HK-2 (cell line): ENCODE results near the gene KCNK18.
"Not testable (repeated sequence)": the region's sequence is repeated elsewhere in the genome, so short reads cannot be mapped to it uniquely, and the experiment has no call there.

Experiments used
- DNase-seq: peaks from one replicate; pipeline ENCODE4 v3.0.0-alpha.2; 2018; ENCODE audit not compliant: unreplicated experiment

The KCNK18 gene

DNA sequence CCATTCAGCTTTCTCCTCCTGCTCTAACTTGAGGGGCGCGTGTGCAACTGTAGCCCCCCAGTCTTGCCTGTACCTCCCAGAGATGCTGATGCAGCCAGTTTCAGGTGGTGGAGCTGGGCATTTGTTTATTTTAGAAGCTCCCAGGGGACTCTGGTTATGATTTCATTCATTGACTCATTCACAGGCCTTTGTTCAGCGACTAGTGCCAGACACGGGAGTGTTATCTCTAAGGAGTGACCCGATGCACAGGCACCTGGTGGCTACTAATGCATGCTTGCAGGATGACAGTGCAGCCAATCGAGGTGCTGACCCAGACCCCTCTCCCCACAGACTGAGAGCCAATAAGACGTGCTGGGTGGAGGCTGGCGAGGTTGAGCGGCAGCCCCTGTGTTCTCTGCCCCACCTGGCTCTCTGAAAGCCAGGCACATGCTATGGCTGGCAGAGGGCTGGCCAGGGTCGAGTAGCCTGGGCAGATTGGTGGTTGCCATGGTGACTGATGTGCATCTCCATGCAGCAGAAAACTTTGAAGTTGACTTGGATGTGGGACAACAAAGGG lies 23.9 kb downstream of the KCNK18 start:
- peak; percentile 22 for DNase-seq

DNA sequence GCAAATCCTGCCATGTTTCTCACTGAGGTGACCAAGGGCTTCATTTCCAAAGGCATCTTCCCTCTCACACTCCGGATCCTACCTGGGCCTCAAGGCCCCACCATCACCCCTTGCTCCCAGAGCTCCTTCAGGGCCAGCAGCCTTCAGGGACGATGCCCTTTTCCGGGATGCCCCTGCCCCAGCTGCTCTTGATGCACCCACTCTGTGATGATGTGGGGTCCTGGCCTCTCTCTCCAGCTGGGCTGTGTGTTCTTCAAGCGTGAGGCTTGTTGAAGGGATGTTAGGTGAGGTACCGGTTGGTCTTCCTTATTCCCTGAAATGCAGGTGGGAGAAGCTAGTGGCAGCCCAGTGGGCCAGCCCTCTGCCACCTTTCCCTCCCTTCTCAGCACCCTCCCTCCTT lies 25.3 kb downstream of the KCNK18 start:
- no peak for DNase-seq

DNA sequence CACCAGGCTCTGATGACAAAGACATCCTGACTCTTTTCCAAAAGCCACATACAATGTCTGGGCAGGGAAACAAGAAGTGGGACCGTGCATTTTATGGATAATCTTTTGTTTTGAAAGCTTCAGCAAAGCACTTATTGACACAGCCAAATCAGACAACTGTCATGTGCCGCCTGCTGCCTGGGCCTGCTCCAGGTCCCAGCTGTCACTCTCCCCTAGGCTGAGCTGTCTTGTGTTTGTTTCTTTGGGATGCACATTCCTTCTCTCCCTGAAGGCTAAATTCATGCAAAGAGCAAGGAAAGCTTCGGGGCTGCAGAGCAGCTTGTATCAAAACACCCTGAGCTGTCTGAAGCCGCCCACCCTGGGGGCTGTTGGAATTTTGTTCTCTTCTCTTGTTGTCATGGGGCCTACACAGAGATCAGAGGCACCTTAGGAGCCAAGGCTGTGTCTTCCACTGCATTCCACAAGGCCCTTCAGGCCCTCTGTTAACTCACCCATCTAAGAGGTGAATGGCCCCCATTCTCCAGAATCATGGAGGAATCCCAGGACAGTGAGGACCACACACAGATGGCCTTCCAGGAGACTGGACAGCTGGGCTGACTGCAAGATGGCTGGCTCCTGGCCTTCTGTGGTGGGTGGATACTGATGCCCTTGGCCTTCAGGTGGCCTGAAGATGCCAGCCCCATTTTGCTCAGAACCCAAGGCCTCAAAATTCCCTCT lies 25.8 kb downstream of the KCNK18 start:
- DNase-seq: no peak

GRCh38 chr10:117223693-117224430 lies 26.6 kb downstream of the KCNK18 start:
- DNase-seq: no peak

GRCh38 chr10:117224881-117225280 lies 27.6 kb downstream of the KCNK18 start:
- no peak for DNase-seq

DNA sequence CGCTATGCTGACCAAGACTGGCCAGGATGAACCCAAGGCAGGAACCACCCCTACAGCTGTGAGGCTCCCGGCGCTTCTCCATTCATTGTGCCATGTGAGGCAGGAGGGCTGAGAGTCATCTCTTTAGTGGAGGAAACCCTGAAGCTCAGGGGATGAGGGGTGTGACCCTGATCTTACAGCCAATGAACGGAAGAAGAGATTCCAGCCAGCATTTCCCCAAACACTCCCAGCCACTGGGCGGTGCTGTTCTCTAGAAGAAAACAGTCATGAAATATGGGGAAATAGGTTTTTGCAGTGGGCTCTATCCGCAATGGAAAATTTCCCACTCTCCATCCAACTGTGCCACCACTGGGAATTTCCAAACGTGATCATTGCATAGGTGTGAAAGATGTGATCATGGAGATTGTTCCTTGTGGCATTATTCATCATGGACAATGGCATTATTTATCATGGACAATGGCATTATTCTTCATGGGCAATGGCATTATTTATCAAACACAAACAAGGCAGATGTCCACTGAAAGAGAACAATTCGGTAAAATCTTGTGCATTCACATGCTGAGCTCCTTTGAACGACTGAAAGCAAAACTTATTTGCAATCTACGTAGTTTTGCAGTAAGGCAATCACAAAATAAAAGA lies 29.6 kb downstream of the KCNK18 start:
- peak; percentile 37 for DNase-seq

DNA sequence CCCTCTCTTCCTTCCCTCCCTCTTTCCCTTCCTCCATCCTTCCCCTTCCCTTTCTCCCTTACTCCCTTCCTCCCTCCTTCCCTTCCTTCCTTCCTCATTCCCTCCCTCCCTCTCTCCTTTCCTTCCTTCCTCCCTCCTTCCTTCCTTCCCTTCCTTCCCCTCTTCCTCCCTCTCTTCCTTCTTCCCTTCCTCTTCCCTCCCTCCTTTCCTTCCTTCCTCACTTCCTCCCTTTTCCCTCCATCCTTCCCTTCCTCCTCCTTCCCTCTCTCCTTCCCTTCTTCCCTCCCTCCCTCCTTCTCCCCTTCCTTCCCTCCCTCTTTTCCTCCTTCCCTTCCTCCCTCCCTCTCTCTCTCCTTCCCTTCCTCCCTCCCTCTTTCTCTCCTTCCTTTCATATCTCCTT lies 30.9 kb downstream of the KCNK18 start:
- no peak for DNase-seq

- DNase-seq: not testable (repeated sequence)
Observed at GRCh38 chr10:117230107-117230506, 32.8 kb downstream of the KCNK18 start.

DNA sequence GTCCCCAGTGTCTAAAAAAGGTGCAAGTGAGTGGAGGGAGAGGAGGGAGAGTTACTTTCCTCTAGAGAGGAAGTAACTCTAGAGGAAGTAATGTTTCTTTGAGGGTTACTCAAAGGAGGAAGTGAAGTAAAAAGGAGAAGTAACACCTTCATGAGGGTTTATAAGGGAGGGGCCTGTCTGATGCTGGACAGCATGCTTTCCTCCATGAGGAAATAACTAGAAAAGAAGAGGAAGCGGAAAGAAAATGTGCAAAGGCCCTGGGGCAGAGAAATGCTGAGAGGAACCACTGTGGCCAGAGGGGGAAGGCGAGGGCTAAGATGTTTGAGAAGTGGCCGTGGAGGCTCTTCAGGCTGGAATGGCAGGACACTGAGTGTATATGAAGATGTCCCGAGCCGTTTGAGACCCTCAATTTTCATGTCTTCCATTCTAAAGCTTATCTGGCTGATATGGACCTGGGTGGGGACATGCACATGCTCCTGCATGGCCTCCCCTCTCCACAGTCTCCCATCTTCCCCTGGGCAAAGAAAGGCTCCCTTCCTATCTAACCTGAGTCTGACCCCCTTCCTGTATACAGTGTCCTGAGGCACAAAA lies 40.2 kb downstream of the KCNK18 start:
- no peak for DNase-seq

GRCh38 chr10:117239051-117239450 lies 41.8 kb downstream of the KCNK18 start:
- DNase-seq: no peak

- no peak for DNase-seq
Observed at GRCh38 chr10:117239721-117240620, 42.7 kb downstream of the KCNK18 start.

DNA sequence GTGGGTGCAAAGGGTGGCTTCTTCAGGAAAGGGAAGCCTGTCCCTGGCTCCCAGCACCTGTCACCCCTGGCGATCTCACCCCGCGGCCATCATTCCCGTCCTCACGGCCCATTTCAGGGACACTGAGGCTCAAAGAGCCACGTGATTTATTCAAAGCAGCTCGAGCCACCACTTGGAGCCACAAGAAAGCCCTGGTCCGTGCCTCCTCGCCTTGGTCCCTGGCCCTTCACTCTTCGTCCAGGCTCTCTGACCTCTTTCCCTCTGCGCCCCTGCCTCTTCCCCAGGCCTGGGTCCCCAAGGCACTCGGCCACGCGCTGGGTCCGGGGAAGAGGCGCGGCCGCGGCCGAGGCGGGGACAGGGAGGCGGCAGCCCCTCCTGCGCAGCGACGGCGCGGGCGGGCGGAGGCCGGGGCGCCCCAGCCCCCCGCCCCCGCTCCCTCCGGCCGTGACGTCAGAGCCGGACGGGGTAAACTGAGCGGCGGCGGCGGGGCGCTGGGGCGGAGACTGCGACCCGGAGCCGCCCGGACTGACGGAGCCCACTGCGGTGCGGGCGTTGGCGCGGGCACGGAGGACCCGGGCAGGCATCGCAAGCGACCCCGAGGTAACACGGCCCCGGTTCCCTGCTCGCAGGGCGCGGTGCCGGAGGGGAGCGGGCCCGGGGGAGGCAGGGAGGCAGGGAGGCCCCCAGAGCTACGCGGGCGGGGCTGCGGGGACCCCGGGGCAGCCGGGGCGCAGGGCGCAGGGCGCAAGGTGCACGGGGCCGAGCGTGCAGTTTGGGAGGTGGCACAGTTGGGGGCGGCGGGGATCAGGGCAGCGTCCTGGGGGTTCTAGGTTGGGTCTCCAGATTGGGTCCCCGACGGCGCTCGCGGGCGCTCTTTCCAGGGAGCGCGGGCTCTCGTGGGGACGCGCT lies 43.6 kb downstream of the KCNK18 start, which contains the start of gene SLC18A2:
SLC18A2 (plus strand) TSS at position 494 of the 909 bp plus-strand sequence. CDS start 580 bp downstream, outside the sequence.
- DNase-seq: no peak

DNA sequence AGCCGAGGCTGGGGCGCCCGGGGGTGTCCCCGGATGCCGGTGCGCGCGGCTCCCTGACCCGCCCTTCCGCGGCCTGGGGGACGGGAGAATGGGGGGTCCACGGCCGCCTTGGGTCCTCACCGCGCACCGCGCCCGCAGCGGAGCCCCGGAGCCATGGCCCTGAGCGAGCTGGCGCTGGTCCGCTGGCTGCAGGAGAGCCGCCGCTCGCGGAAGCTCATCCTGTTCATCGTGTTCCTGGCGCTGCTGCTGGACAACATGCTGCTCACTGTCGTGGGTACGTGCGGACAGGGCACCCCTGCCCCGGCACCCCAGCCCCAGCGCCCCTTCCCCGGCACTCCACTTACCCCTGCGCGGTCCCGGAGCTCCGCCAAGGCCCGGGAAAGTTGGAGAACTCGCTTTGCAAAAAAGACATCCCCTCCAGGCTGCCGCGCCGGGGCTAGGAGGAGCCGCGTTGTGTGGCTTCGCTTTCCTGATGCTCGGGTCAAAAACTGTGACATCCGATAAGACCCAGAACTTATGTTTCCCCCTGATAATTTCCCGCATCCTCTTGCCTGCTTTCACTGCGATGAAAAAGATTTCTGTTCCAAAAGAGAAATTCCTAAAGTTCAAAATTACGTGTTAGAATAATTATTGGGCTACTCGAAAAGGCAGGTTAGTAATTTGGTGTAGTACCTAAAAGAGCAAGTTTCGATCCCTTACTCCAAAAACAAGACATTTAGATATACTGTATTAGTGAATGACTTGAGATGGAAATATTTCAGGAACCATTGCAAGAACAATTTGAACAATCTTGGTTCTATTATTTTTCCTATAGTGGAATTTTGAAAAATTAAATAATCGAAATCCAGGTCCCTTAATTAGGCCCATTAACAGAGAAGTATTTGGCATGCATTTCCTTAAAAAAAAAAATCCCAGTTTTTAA lies 44.5 kb downstream of the KCNK18 start:
- no peak for DNase-seq

- no peak for DNase-seq
Observed at GRCh38 chr10:117242463-117242832, 45.2 kb downstream of the KCNK18 start.

- DNase-seq: no peak
Observed at GRCh38 chr10:117246997-117247671, 49.8 kb downstream of the KCNK18 start.

- DNase-seq: no peak
Observed at GRCh38 chr10:117248750-117249465, 51.6 kb downstream of the KCNK18 start.

- no peak for DNase-seq
Observed at GRCh38 chr10:117249493-117250093, 52.3 kb downstream of the KCNK18 start.
